ENCODE results near the gene ANKS1A.

The ANKS1A gene

DNA sequence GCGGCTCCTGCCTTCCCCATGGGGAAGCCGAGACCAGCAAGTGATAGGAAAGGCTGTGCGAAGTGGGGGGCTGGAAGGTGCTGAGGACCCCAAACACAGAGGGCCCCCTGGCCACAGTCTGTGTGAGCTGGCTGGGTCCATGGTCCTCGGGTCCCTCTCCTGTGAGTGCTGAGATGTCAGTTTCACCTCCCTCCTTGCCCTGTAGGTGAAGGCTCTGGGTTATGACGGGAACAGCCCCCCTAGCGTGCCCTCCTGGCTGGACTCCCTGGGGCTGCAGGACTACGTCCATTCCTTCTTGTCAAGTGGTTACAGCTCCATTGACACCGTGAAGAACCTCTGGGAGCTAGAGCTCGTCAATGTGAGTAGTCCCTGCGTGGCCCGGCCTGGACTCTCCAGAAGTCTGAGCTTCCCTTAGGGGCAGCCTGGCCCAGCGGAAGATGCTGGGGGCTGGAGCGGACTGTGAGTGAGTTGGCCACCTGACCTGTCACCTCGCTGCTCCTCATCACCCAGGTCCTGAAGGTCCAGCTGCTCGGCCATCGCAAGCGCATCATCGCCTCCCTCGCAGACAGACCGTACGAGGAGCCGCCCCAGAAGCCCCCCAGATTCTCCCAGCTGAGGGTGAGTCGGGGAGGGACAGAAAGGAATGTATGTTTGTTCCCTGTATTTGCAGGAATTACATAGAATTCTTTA lies 190.4 kb downstream of the ANKS1A start:
- no peak overlapping the region for H3K27ac ChIP-seq
- TF ChIP-seq, protein P1, sequence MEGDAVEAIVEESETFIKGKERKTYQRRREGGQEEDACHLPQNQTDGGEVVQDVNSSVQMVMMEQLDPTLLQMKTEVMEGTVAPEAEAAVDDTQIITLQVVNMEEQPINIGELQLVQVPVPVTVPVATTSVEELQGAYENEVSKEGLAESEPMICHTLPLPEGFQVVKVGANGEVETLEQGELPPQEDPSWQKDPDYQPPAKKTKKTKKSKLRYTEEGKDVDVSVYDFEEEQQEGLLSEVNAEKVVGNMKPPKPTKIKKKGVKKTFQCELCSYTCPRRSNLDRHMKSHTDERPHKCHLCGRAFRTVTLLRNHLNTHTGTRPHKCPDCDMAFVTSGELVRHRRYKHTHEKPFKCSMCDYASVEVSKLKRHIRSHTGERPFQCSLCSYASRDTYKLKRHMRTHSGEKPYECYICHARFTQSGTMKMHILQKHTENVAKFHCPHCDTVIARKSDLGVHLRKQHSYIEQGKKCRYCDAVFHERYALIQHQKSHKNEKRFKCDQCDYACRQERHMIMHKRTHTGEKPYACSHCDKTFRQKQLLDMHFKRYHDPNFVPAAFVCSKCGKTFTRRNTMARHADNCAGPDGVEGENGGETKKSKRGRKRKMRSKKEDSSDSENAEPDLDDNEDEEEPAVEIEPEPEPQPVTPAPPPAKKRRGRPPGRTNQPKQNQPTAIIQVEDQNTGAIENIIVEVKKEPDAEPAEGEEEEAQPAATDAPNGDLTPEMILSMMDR (conservative IDR thresholded peaks at IDR 0.05) = no peak

DNA sequence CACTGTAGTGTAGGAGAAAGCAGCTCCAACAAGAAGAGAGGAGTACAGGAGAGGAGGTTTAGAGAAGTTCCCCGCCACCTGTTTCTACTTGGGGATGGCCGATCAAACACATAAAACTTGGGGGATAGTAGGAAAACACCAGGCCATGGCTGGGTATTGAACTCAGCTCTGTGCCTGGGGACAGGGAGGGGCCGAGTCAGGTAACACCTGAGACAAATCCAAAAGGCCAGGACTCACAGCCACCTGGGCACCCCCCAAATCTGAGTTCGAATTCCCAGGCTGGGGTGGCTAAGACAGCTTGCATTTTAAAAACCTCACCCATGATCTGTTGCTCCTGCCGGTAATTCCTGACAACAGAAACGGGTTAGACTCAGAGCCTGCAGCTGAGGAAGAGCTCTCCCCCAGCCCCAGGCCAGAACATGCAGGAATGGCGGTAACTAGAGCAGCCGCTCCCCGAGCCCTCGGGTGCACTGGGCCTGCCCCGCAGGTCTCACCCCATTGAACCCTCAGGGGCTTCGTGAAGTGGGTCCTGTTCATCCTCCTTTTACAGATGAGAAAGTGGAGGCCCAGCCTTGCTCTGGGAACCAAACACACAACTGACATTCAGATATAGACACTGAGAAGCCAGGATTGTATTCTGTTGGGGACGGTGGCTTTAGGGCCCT lies 191.1 kb downstream of the ANKS1A start:
- H3K27ac ChIP-seq = no peak overlapping the region

DNA sequence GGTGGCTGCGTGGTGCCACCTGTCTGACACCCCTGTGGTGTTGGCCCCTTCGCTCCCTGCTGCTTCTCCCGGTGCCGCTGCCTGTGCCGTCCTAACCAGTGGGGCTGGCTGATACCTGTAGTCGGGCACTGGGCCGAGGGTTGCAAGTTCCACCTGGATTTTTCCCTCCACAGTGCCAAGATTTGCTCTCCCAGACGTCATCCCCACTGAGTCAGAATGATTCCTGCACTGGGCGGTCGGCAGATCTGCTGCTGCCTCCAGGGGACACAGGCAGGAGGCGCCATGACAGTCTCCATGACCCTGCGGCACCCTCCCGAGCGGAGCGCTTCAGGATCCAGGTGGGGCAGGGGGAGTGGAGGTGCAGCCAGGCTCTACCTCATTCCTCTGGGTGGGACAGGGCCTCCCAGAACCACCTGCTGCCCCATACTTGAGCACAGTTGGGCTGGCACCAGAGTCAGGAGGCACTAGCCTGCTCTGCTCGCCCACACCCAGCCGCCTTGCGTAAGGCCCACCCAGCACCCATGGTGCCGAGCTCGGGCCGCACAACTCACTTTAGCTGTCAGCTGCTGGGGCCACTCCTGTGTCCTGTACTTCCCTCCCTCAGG lies 191.9 kb downstream of the ANKS1A start:
- TF ChIP-seq, protein P1 (conservative IDR thresholded peaks at IDR 0.05) = no peak

More for the DNA sequence above, 191.1 kb downstream of the ANKS1A start:
- TF ChIP-seq, protein P1 (conservative IDR thresholded peaks at IDR 0.05) = no peak

DNA sequence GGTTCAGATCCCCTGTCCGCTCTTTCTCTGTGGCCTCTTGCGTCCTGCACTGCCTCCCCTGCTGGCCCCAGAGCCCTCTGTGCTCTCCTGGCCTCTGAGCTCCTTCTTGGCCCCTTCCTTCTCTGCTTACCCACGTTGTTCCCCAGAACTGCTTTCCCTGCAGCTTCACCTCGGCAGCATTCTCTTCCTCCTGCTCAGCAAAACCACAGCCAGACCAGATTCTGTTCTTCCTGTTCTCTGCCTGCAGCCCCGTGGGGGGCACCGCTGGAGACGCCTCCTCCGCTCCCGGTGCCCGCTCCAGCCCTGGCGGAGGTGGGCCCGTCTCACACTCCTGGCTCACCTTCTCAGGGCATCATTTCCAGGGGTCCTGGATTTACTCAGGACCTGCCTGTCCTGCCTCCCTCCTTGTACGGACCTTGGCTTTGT lies 192.4 kb downstream of the ANKS1A start:
- TF ChIP-seq, protein P1 (conservative IDR thresholded peaks at IDR 0.05) = no peak
- no peak overlapping the region for H3K27ac ChIP-seq

More for the DNA sequence above, 191.9 kb downstream of the ANKS1A start:
- H3K27ac ChIP-seq = no peak overlapping the region

DNA sequence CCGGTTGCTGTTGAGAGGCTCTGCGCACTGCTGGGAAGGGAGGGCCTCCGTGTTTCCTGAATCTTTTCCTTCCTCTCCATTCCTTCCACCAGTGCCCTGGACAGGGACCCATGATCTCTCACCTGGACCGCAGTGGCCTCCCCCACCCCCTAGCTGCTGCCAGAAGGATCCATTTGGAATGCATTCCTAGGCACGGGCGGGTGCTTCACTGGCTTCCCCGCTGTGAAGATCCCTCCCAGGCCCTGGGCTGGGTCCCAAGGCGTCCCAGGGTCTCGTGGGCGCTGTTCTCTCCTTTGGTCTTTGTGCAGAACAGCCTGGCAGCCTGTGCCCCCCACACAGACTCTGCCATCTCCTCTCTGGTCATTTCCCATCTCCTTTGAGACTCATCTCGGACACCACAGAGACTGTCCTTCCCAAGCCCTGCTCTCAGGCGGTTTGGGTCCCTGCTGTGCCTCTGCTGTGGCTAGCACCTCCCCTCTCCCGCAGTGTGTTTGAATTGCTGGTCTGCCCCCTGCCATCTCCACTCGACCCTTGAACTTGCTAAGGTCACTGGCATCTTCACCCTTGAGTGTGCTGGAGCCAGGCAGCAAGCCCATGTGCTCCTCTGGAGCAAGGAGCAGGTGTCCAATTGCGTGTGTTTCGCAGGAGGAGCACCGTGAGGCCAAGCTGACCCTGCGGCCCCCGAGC lies 193.1 kb downstream of the ANKS1A start:
- TF ChIP-seq, protein P1 (conservative IDR thresholded peaks at IDR 0.05) = no peak
- H3K27ac ChIP-seq = no peak overlapping the region

DNA sequence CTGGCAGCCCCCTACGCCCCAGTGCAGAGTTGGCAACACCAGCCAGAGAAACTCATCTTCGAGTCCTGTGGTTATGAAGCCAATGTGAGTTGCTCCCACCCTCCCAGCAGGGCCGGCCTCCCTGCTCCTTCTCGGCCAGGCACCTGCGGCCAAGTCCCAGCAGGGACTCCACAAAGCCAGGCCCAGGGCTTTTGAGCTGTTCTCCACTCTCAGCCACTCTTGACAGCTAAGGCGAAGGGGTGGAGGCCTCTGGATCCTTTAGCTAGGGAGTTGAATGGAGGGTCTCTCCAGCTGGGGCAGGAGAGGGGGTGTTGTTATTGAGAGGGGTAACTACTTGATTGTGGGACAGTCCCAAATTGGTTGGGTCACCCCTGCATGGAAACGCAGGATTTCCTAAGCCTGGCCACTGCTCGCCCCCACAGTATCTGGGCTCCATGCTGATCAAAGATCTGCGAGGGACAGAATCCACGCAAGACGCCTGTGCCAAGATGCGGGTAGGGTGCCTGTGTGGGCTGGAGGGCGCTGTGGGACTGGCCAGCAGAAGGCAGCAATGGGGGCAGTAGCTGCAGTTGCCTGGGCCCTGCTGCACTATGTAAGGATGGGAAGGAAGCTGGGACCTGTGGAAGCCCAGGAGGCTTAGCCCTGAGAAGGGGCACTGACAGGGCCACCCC lies 193.8 kb downstream of the ANKS1A start:
- TF ChIP-seq, protein P1 (conservative IDR thresholded peaks at IDR 0.05) = no peak
- no peak overlapping the region for H3K27ac ChIP-seq
